Neural cell (in vitro differentiated cells): ENCODE results near the gene SART3. TPM values are rescaled to one million over a fixed set of nuclear protein-coding genes. Genes with fewer than 3 reads are reported as not detected.

Experiments used
- H2AFZ ChIP-seq: fragments of 200-600, 300-800 bp; sonication (generic), shearing (Covaris generic); 2 replicates; pipeline ENCODE4 v1.6.0; 2014; ENCODE audit warnings: low read depth, mild to moderate bottlenecking, antibody characterized with exemption, low read length, moderate library complexity
- H3F3A ChIP-seq: fragments of 200-600 bp; shearing (Covaris generic); 2 replicates; pipeline ENCODE4 v1.6.1; 2016; ENCODE audit warnings: mild to moderate bottlenecking, moderate library complexity, mixed read lengths, antibody characterized with exemption, low read length; ENCODE audit not compliant: insufficient read depth, poor library complexity, severe bottlenecking
- H3K27ac ChIP-seq: fragments of 200-600, 300-800 bp; sonication (generic), shearing (Covaris generic); 2 replicates; pipeline ENCODE4 v1.5.1; 2014; ENCODE audit warnings: mild to moderate bottlenecking, low read length, moderate library complexity
- H3K27me3 ChIP-seq: fragments of 300-800, 200-600 bp; sonication (generic), shearing (Covaris generic); 2 replicates; pipeline ENCODE4 v1.6.0; 2014; ENCODE audit warnings: mild to moderate bottlenecking, low read depth, low read length, moderate library complexity; ENCODE audit not compliant: insufficient read depth
- H3K36me3 ChIP-seq: fragments of 300-800, 200-600 bp; sonication (generic), shearing (Covaris generic); 2 replicates; pipeline ENCODE4 v1.5.1; 2014; ENCODE audit warnings: mild to moderate bottlenecking, antibody characterized with exemption, low read length, moderate library complexity; ENCODE audit not compliant: insufficient read depth
- H3K4me2 ChIP-seq: fragments of 300-800, 200-600 bp; sonication (generic), shearing (Covaris generic); 2 replicates; pipeline ENCODE4 v1.6.0; 2014; ENCODE audit warnings: mild to moderate bottlenecking, low read length
- H3K4me3 ChIP-seq: fragments of 300-800, 200-600 bp; sonication (generic), shearing (Covaris generic); 2 replicates; pipeline ENCODE4 v1.5.1; 2014; ENCODE audit warnings: mild to moderate bottlenecking, low read length, moderate library complexity
- H3K79me2 ChIP-seq: fragments of 200-600 bp; shearing (Covaris generic); replicated peaks from 2 replicates; pipeline ENCODE4 v1.6.0; 2014; ENCODE audit warnings: mild to moderate bottlenecking, low read length, moderate library complexity; ENCODE audit not compliant: insufficient read depth
- H3K9ac ChIP-seq: fragments of 300-800, 200-600 bp; sonication (generic), shearing (Covaris generic); 2 replicates; pipeline ENCODE4 v1.6.1; 2016; ENCODE audit warnings: mild to moderate bottlenecking, low read length, mixed read lengths
- H3K9me2 ChIP-seq: fragments of 200-600 bp; shearing (Covaris generic); 2 replicates; pipeline ENCODE4 v1.6.1; 2016; ENCODE audit warnings: mild to moderate bottlenecking, low read length, mixed read lengths; ENCODE audit not compliant: insufficient read depth
- H3K9me3 ChIP-seq: fragments of 200-600, 300-800 bp; sonication (generic), shearing (Covaris generic); 2 replicates; pipeline ENCODE4 v1.6.1; 2016; ENCODE audit warnings: mild to moderate bottlenecking, mixed run types, low read length, moderate library complexity, mixed read lengths
- H4K20me1 ChIP-seq: fragments of 200-600 bp; shearing (Covaris generic); 2 replicates; pipeline ENCODE4 v1.6.1; 2016; ENCODE audit warnings: mild to moderate bottlenecking, mixed run types; ENCODE audit not compliant: insufficient read depth
- EP300 ChIP-seq: fragments of 450-650 bp; conservative IDR thresholded peaks from 2 replicates; pipeline ENCODE4 v1.6.1; 2014; ENCODE audit warnings: antibody characterized with exemption, mild to moderate bottlenecking, moderate library complexity; ENCODE audit not compliant: poor library complexity, severe bottlenecking
- EZH2 ChIP-seq: fragments of 200-600, 300-800 bp; shearing (Covaris generic), sonication (generic); IDR thresholded peaks from 2 replicates; pipeline ENCODE4 v1.6.1; 2014; ENCODE audit warnings: antibody characterized with exemption, low read length, borderline replicate concordance, mild to moderate bottlenecking; ENCODE audit not compliant: insufficient read depth, poor library complexity, severe bottlenecking
- MXI1 ChIP-seq: fragments of 450-650 bp; conservative IDR thresholded peaks from 2 replicates; pipeline ENCODE4 v1.6.1; 2014; ENCODE audit warnings: antibody characterized with exemption, mild to moderate bottlenecking; ENCODE audit not compliant: poor library complexity, severe bottlenecking
- POLR2AphosphoS5 ChIP-seq: IDR thresholded peaks from 2 replicates; pipeline ENCODE4 v1.6.1; 2012
- RAD21 ChIP-seq: fragments of 450-650 bp; conservative IDR thresholded peaks from 2 replicates; pipeline ENCODE4 v1.6.1; 2014; ENCODE audit warnings: antibody characterized with exemption, mild to moderate bottlenecking, moderate library complexity
- SMC3 ChIP-seq: fragments of 450-650 bp; conservative IDR thresholded peaks from 2 replicates; pipeline ENCODE4 v1.6.1; 2014; ENCODE audit warnings: antibody characterized with exemption, mild to moderate bottlenecking, moderate library complexity; ENCODE audit not compliant: poor library complexity
- TAF1 ChIP-seq: IDR thresholded peaks from 2 replicates; pipeline ENCODE4 v1.6.1; 2012; ENCODE audit warnings: low read depth
- polyA plus RNA-seq: library from polyadenylated mRNA; depleted of rRNA; stranded (reverse); fragments of >200 nt; gene quantifications from 2 replicates; pipeline ENCODE4 v1.2.3, GENCODE V29; 2014
- TF ChIP-seq, protein P1 (sequence below): fragments of 450-650 bp; IDR thresholded peaks from 2 replicates; pipeline ENCODE4 v1.5.1; 2014; ENCODE audit warnings: antibody characterized with exemption, mild to moderate bottlenecking, moderate library complexity; ENCODE audit not compliant: poor library complexity, severe bottlenecking
- TF ChIP-seq, protein P2 (sequence below): IDR thresholded peaks from 2 replicates; pipeline ENCODE4 v1.6.1; 2012; ENCODE audit warnings: borderline replicate concordance

SART3 gene
- polyA plus RNA-seq, 1 donor from 2014 or later, result 71.0 TPM

DNA sequence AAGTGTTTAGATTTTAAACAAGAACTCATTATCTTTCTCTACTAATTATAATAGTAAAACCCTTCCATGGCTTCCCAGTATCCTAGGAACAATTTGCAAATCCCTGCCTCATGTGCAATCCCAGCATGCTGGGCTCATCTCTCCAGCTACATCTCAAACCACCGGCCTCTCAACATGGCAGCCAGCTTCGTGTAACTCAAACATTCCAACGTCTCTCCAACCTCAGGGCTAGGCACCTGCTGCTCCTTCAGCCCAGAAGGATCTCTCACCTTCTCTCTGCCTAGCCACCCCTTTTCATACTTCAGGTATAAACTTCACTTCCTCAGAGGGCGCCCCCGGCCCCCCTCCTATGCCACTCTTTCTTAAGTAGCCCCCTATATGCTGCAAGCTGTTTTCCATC is 7.2 kb downstream of the SART3 start:
- TF ChIP-seq EP300 (no peak), POLR2AphosphoS5 (no peak), MXI1 (no peak), RAD21 (no peak), EZH2 (no peak), SMC3 (no peak), TAF1 (no peak)
- TF ChIP-seq, protein P1, sequence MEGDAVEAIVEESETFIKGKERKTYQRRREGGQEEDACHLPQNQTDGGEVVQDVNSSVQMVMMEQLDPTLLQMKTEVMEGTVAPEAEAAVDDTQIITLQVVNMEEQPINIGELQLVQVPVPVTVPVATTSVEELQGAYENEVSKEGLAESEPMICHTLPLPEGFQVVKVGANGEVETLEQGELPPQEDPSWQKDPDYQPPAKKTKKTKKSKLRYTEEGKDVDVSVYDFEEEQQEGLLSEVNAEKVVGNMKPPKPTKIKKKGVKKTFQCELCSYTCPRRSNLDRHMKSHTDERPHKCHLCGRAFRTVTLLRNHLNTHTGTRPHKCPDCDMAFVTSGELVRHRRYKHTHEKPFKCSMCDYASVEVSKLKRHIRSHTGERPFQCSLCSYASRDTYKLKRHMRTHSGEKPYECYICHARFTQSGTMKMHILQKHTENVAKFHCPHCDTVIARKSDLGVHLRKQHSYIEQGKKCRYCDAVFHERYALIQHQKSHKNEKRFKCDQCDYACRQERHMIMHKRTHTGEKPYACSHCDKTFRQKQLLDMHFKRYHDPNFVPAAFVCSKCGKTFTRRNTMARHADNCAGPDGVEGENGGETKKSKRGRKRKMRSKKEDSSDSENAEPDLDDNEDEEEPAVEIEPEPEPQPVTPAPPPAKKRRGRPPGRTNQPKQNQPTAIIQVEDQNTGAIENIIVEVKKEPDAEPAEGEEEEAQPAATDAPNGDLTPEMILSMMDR, result no peak
- TF ChIP-seq, protein P2, sequence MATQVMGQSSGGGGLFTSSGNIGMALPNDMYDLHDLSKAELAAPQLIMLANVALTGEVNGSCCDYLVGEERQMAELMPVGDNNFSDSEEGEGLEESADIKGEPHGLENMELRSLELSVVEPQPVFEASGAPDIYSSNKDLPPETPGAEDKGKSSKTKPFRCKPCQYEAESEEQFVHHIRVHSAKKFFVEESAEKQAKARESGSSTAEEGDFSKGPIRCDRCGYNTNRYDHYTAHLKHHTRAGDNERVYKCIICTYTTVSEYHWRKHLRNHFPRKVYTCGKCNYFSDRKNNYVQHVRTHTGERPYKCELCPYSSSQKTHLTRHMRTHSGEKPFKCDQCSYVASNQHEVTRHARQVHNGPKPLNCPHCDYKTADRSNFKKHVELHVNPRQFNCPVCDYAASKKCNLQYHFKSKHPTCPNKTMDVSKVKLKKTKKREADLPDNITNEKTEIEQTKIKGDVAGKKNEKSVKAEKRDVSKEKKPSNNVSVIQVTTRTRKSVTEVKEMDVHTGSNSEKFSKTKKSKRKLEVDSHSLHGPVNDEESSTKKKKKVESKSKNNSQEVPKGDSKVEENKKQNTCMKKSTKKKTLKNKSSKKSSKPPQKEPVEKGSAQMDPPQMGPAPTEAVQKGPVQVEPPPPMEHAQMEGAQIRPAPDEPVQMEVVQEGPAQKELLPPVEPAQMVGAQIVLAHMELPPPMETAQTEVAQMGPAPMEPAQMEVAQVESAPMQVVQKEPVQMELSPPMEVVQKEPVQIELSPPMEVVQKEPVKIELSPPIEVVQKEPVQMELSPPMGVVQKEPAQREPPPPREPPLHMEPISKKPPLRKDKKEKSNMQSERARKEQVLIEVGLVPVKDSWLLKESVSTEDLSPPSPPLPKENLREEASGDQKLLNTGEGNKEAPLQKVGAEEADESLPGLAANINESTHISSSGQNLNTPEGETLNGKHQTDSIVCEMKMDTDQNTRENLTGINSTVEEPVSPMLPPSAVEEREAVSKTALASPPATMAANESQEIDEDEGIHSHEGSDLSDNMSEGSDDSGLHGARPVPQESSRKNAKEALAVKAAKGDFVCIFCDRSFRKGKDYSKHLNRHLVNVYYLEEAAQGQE, result no peak
- Histone ChIP-seq H4K20me1 (no peaks in the 10 kb centered on the region), H3K4me3 (no peak overlapping the region), H3K9me3 (no peaks in the 10 kb centered on the region), H3K27me3 (no peaks in the 10 kb centered on the region), H3F3A (no peaks in the 10 kb centered on the region), H3K9me2 (no peaks in the 10 kb centered on the region), H3K79me2 (peaks cover 71% of the 10 kb centered on the region), H3K9ac (no peak overlapping the region), H3K27ac (no peak overlapping the region), H2AFZ (no peak overlapping the region), H3K4me2 (no peak overlapping the region), H3K36me3 (peaks cover 4% of the 10 kb centered on the region)

DNA sequence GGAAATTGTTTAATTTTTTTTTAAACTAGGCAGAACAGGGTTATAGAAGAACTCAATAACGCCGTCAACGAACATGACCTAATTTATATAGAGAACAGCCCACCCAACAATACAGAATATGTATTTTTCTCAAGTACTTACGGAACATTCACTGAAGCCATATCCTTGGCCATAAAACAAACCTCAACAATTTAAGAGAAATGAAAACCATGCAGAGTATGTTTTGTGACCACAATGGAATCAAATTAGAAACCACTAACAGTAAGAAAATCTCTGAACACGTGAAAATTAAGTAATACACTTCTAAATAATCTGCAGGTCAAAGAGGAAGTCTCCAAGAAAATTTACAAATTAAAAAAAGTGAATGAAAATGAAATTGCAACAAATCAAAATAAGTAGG is 9.4 kb downstream of the SART3 start:
- no peaks in the 10 kb centered on the region for H3K9me2 ChIP-seq
- H3K36me3 ChIP-seq, result no peaks in the 10 kb centered on the region
- peaks cover 55% of the 10 kb centered on the region for H3K79me2 ChIP-seq
- no peak overlapping the region for H3K9ac ChIP-seq
- H3K9me3 ChIP-seq, result no peaks in the 10 kb centered on the region
- H3K4me3 ChIP-seq, result no peak overlapping the region
- no peaks in the 10 kb centered on the region for H4K20me1 ChIP-seq
- no peak overlapping the region for H2AFZ ChIP-seq
- no peak overlapping the region for H3K4me2 ChIP-seq
- H3K27me3 ChIP-seq, result no peaks in the 10 kb centered on the region
- H3F3A ChIP-seq, result no peaks in the 10 kb centered on the region
- TF ChIP-seq MXI1 (no peak), TAF1 (no peak), EP300 (no peak), RAD21 (no peak), POLR2AphosphoS5 (no peak), EZH2 (no peak), SMC3 (no peak)
- TF ChIP-seq, protein P2, result no peak
- TF ChIP-seq, protein P1, result no peak
- H3K27ac ChIP-seq, result no peak overlapping the region
